Measurements from ENCODE around the gene TNFRSF14. TPM values are rescaled to one million over a fixed set of nuclear protein-coding genes. Genes with fewer than 3 reads are reported as not detected.

The TNFRSF14 gene
- total RNA-seq, 1 donor from 2014 or later = 191 TPM

DNA sequence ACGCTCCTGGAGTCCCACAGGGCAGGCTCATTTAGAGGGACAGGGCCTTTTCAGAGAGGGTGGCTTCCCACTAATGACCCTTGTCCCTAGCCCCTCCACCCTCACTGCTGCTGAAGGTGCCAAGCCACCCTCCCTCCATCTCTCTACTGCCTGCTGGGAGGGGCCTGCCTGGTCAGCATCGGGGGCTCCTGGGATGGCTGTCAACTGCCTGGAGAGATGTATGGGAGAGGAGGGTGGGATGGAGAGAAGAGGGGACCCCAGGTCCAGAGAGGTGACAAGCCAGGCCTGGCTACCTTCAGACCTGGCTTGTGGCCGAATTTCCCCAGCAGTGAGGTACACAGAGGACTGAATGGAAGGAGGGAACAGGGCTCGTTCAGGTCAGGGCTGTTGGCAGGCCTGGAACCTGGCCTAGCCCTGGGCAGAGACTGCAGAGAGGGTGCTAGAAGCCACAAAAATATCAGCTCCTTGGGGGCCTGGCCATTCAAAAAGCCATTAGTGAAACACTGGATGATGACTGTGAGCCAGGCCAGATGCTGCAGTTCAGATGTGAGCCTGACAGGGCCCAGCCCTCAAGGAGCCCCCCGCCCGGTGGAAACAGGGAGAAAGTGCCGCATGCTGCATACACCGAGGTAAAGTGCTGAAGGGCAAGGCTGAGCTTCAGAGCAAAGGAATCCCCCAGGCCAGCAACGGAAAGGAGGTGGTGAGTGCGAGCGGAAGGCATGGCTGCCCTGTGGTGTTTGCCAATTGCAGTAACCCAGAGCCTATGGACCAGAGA, 56.6 kb downstream of the TNFRSF14 start:
- Mint-ChIP-seq H3K4me1 (ENCODE audit: low read depth) (no peaks in the 10 kb centered on the region), H3K27me3 (ENCODE audit: low read depth) (peaks cover 2% of the 10 kb centered on the region), H3K4me3 (ENCODE audit: low read depth) (no peak overlapping the region), H3K9me3 (peaks cover 36% of the 10 kb centered on the region), H3K27ac (no peak overlapping the region), H3K36me3 (ENCODE audit: low read depth) (no peaks in the 10 kb centered on the region)
- intact Hi-C loops (cut with micrococcal nuclease) = no loop called here
- no peak for DNase-seq (ENCODE audit: low spot score)

Other genes starting within 250 kb of the TNFRSF14 start
- 7.5 and 8.0 TPM in 2 replicates for gene MORN1, start 164.8 kb upstream of the TNFRSF14 start, total RNA-seq
- gene RER1, start 164.5 kb upstream of the TNFRSF14 start, total RNA-seq = 142 and 144 TPM in 2 replicates
- gene PEX10, start 143.8 kb upstream of the TNFRSF14 start, total RNA-seq = 17.6 and 18.2 TPM in 2 replicates
- 2.6 and 2.8 TPM in 2 replicates for gene PLCH2, start 80.1 kb upstream of the TNFRSF14 start, total RNA-seq
- 49.1 and 52.2 TPM in 2 replicates for gene PANK4, start 29.8 kb upstream of the TNFRSF14 start, total RNA-seq
- not detected in 2 replicates for gene HES5, start 26.1 kb upstream of the TNFRSF14 start, total RNA-seq
- 26.5 and 28.4 TPM in 2 replicates for gene PRXL2B, start 30.4 kb downstream of the TNFRSF14 start, total RNA-seq
- 0.73 and 1.2 TPM in 2 replicates for gene MMEL1, start 76.6 kb downstream of the TNFRSF14 start, total RNA-seq
- 0.94 and 1.1 TPM in 2 replicates for gene TTC34, start 245.3 kb downstream of the TNFRSF14 start, total RNA-seq

All from activated T-helper 2 cell treated with anti-CD3 and anti-CD28 coated beads, Interferon-gamma antibody, Interleukin-2, Interleukin-4, amounts not matched to agents 10 μg/mL and 5 μg/mL and 100 μg/mL, durations not matched to agents 14 hours and 24 hours and 36 hours (primary cell).